ENCODE data around the gene ITPR3. TPM values are rescaled to one million over a fixed set of nuclear protein-coding genes. Genes with fewer than 3 reads are reported as not detected.

Gene ITPR3
- total and polyA plus RNA-seq, 3 donors from 2014 or later: 58.2 to 146 (median 80.3) TPM

- no peaks in the 10 kb centered on the region for H3K27me3 ChIP-seq
- WGBS, 2 donors: 84 to 88% methylated on average over 7 of the region's 7 CpGs
- H3K27ac ChIP-seq: no peak overlapping the region
- H3K9me3 ChIP-seq: no peaks in the 10 kb centered on the region
- DNase-seq: no peak
- peaks cover 4% of the 10 kb centered on the region for H3K4me1 ChIP-seq
- TF ChIP-seq CTCF (IDR thresholded peaks at IDR 0.05): no peak
- no peak overlapping the region for H3K4me3 ChIP-seq
- no peaks in the 10 kb centered on the region for H3K36me3 ChIP-seq (ENCODE audit: low read depth, missing control alignments)
- intact Hi-C loops (cut with DNase I; ENCODE audit: low total_unique reads): no loop called here
Observed at GRCh38 chr6:33745548-33745947, 124.4 kb downstream of the ITPR3 start.

MicroRNAs within 50 kb of the gene (microRNA counts, 767-probe panel; counts per million panel counts)
- microRNA hsa-miR-3934: 0 to 152 counts per million in 2 donors

Small RNAs within 50 kb of the gene (microRNA-seq; reads per million reads assigned to microRNA genes)
- gene MIR3934 (ENCODE audit: borderline number of aligned reads in 2 of 2, borderline replicate concordance in 1 of 2): 13.1 to 16.7 reads per million in 2 donors

Small RNAs within 50 kb of the gene (small RNA-seq; reads per million reads assigned to genes)
- 0 reads per million in 2 donors for gene MIR3934

Other genes with a start within 250 kb of the ITPR3 start
- 10 to 100 TPM; 19.8 to 22.5 TPM for gene KIFC1, start 229.5 kb upstream of the ITPR3 start, total RNA-seq
- gene KIFC1, start 229.5 kb upstream of the ITPR3 start, polyA plus RNA-seq (ENCODE audit: insufficient read depth, low read depth, low replicate concordance): 20.2 TPM
- 100 to 1,000 TPM; 184 to 218 TPM for gene PHF1, start 210.3 kb upstream of the ITPR3 start, total RNA-seq
- 216 TPM for gene PHF1, start 210.3 kb upstream of the ITPR3 start, polyA plus RNA-seq (ENCODE audit: insufficient read depth, low read depth, low replicate concordance)
- gene CUTA, start 203.2 kb upstream of the ITPR3 start, total RNA-seq: 100 to 1,000 TPM; 139 to 146 TPM
- 132 TPM for gene CUTA, start 203.2 kb upstream of the ITPR3 start, polyA plus RNA-seq (ENCODE audit: insufficient read depth, low read depth, low replicate concordance)
- gene SYNGAP1, start 201.3 kb upstream of the ITPR3 start, total RNA-seq: 10 to 100 TPM; 29.4 to 43.9 TPM
- gene SYNGAP1, start 201.3 kb upstream of the ITPR3 start, polyA plus RNA-seq (ENCODE audit: insufficient read depth, low read depth, low replicate concordance): 31.5 TPM
- gene ZBTB9, start 166.7 kb upstream of the ITPR3 start, total RNA-seq: 10 to 100 TPM; 15.2 to 15.7 TPM
- gene ZBTB9, start 166.7 kb upstream of the ITPR3 start, polyA plus RNA-seq (ENCODE audit: insufficient read depth, low read depth, low replicate concordance): 16.9 TPM
- gene BAK1, start 41.0 kb upstream of the ITPR3 start, total RNA-seq: 10 to 100 TPM; 13.1 to 14.8 TPM
- gene BAK1, start 41.0 kb upstream of the ITPR3 start, polyA plus RNA-seq (ENCODE audit: insufficient read depth, low read depth, low replicate concordance): 17.3 TPM
- gene UQCC2, start 90.4 kb downstream of the ITPR3 start, total RNA-seq: 10 to 100 TPM; 18.1 to 36.2 TPM
- 119 TPM for gene UQCC2, start 90.4 kb downstream of the ITPR3 start, polyA plus RNA-seq (ENCODE audit: insufficient read depth, low read depth, low replicate concordance)
- under 1 TPM in 1 of 2 donors, not detected in 1; 0.16 TPM for gene IP6K3, start 125.6 kb downstream of the ITPR3 start, total RNA-seq
- gene IP6K3, start 125.6 kb downstream of the ITPR3 start, polyA plus RNA-seq (ENCODE audit: insufficient read depth, low read depth, low replicate concordance): 0.15 TPM
- 10 to 100 TPM; 71.2 to 77.0 TPM for gene LEMD2, start 167.8 kb downstream of the ITPR3 start, total RNA-seq
- 89.5 TPM for gene LEMD2, start 167.8 kb downstream of the ITPR3 start, polyA plus RNA-seq (ENCODE audit: insufficient read depth, low read depth, low replicate concordance)
- gene MLN, start 182.7 kb downstream of the ITPR3 start, total RNA-seq: not detected
- not detected for gene MLN, start 182.7 kb downstream of the ITPR3 start, polyA plus RNA-seq (ENCODE audit: insufficient read depth, low read depth, low replicate concordance)